Activated CD8-positive, alpha-beta T cell treated with anti-CD3 and anti-CD28 coated beads for 36 hours (primary cell): ENCODE results near the gene AK6. TPM values are rescaled to one million over a fixed set of nuclear protein-coding genes. Genes with fewer than 3 reads are reported as not detected.

ENCODE experiments used
- ATAC-seq: fragments of 200-7000 bp; cut with Tn5 transposase; one replicate; pipeline ENCODE4 v1.10.0; 2021; ENCODE audit warnings: mild to moderate bottlenecking, moderate library complexity
- CTCF ChIA-PET: fragments of 350-600 bp; sonication (Branson Sonifier 250); formaldehyde crosslinking; loops from one replicate; lab custom pipeline; 2021; ENCODE audit warnings: antibody characterized with exemption; lab: Charles Lee
- POLR2A ChIA-PET: fragments of 350-600 bp; sonication (Branson Sonifier 250); formaldehyde crosslinking; loops from one replicate; lab custom pipeline; 2021; ENCODE audit warnings: antibody characterized with exemption; lab: Charles Lee
- DNase-seq: peaks from one replicate; pipeline ENCODE4 v3.0.0-alpha.2; 2020
- H3K27ac Mint-ChIP-seq: one replicate; pipeline ENCODE4 v1.8.0; 2021; ENCODE audit warnings: mild to moderate bottlenecking, mixed read lengths
- H3K27me3 Mint-ChIP-seq: one replicate; pipeline ENCODE4 v1.8.0; 2021; ENCODE audit warnings: mixed read lengths
- H3K36me3 Mint-ChIP-seq: one replicate; pipeline ENCODE4 v1.8.0; 2021; ENCODE audit warnings: low read depth, mixed read lengths
- H3K4me1 Mint-ChIP-seq: one replicate; pipeline ENCODE4 v1.8.0; 2021; ENCODE audit warnings: low read depth, mixed read lengths
- H3K4me3 Mint-ChIP-seq: one replicate; pipeline ENCODE4 v1.8.0; 2021; ENCODE audit warnings: mild to moderate bottlenecking, moderate library complexity, mixed read lengths
- H3K9me3 Mint-ChIP-seq: one replicate; pipeline ENCODE4 v1.8.0; 2021; ENCODE audit warnings: mixed read lengths
- intact Hi-C: fragments of 100-400 bp; cut with micrococcal nuclease; formaldehyde crosslinking; loops from one replicate; pipeline ENCODE4 v1.10.0; 2022
- total RNA-seq, 2 experiments: library from RNA; stranded (reverse); gene quantifications; one replicate each; pipeline ENCODE4 v1.2.3, GENCODE V29; 2021
- TF ChIP-seq, protein P1 (sequence below): fragments of 200-600 bp; IDR thresholded peaks from one replicate; pipeline ENCODE4 v1.8.0; 2022; ENCODE audit warnings: antibody characterized with exemption, mild to moderate bottlenecking

The AK6 gene
- total RNA-seq, 2 experiments from 2014 or later = 95.7 to 107 TPM

DNA sequence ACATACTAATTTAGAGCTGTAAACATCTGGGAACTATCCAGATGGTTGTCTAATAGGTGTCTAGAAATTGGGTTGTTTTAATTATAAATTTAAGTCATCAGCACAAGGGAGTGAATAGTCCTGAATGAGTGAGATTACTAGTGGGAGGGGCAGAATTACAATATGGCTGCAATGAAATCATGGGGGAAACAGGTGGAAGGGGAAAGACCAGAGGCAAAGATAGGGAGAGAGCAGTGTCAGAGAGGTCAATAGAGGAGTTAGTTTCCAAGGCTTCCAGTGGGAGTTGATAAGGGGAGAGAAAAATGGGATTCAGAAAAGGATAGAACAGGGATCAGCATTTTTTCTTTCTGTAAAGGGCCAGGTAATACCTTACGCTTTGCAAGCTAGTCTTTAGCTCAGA, 8.9 kb downstream of the AK6 start:
- DNase-seq = no peak
- H3K36me3 Mint-ChIP-seq = peaks cover 49% of the 10 kb centered on the region
- CTCF ChIA-PET = interaction anchor here (1.4 kb wide), 1 partner anchor 9 kb away, joined by 4 read pairs; no protein-coding TSS in a partner anchor
- POLR2A ChIA-PET = no interaction called here
- TF ChIP-seq, protein P1, sequence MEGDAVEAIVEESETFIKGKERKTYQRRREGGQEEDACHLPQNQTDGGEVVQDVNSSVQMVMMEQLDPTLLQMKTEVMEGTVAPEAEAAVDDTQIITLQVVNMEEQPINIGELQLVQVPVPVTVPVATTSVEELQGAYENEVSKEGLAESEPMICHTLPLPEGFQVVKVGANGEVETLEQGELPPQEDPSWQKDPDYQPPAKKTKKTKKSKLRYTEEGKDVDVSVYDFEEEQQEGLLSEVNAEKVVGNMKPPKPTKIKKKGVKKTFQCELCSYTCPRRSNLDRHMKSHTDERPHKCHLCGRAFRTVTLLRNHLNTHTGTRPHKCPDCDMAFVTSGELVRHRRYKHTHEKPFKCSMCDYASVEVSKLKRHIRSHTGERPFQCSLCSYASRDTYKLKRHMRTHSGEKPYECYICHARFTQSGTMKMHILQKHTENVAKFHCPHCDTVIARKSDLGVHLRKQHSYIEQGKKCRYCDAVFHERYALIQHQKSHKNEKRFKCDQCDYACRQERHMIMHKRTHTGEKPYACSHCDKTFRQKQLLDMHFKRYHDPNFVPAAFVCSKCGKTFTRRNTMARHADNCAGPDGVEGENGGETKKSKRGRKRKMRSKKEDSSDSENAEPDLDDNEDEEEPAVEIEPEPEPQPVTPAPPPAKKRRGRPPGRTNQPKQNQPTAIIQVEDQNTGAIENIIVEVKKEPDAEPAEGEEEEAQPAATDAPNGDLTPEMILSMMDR = no peak
- no peak overlapping the region for H3K4me3 Mint-ChIP-seq
- peaks cover 26% of the 10 kb centered on the region for H3K4me1 Mint-ChIP-seq
- no peaks in the 10 kb centered on the region for H3K27me3 Mint-ChIP-seq
- ATAC-seq = no peak
- intact Hi-C loops = loop anchor here (10.0 kb wide), 1 partner anchor 266 kb away; the partner anchor contains the start of gene SLC30A5
- H3K27ac Mint-ChIP-seq = no peak overlapping the region
- no peaks in the 10 kb centered on the region for H3K9me3 Mint-ChIP-seq

DNA sequence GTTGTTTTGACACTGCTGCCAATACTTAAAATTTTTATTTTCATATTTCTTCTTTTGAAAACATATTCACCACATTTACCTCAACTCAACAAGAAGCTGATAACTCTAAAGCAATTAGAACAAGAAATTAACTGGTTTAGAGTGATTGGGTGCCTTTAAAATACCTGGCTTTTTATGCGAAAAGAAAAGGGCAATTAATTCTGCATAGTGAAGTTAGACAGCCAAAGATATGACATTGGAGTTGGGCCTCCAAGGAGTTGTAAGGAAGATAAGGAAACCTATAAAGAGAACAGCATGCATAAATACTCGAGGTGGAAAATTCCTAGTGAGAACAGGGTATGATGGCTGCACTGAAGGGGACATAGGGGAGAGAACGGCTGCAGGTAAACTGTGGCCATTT, 9.6 kb downstream of the AK6 start:
- no peak for DNase-seq
- Mint-ChIP-seq H3K9me3 (no peaks in the 10 kb centered on the region), H3K27me3 (no peaks in the 10 kb centered on the region), H3K36me3 (peaks cover 43% of the 10 kb centered on the region), H3K4me1 (peaks cover 19% of the 10 kb centered on the region), H3K4me3 (no peak overlapping the region), H3K27ac (no peak overlapping the region)
- TF ChIP-seq, protein P1 = no peak
- no peak for ATAC-seq
- intact Hi-C loops = loop anchor here (10.0 kb wide), 1 partner anchor 265 kb away; the partner anchor contains the start of gene SLC30A5
- CTCF ChIA-PET = no interaction called here
- POLR2A ChIA-PET = no interaction called here

DNA sequence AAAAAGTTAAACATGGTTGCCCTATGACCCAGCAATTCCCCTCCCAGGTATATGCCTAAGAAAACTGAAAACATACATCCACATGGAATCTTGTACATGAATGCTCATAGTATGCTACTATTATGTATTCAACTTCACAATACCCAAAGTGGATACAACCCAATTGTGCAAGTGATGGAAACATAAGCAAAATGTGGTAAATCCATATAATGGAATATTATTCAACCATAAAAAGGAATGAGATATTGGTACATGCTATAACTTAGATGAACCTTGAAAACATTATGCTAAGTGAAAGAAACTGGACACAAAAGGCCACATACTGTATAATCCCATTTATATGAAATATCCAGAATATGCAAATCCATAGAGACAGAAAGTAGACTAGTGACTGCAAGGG, 18.7 kb downstream of the AK6 start:
- Mint-ChIP-seq H3K4me1 (no peaks in the 10 kb centered on the region), H3K27ac (no peak overlapping the region), H3K4me3 (no peak overlapping the region), H3K36me3 (peaks cover 25% of the 10 kb centered on the region), H3K9me3 (no peaks in the 10 kb centered on the region), H3K27me3 (no peaks in the 10 kb centered on the region)
- TF ChIP-seq, protein P1 = no peak
- CTCF ChIA-PET = interaction anchor here (1.8 kb wide), 1 partner anchor 10 kb away, joined by 4 read pairs; no protein-coding TSS in a partner anchor
- DNase-seq (no peak), ATAC-seq (no peak)
- POLR2A ChIA-PET = no interaction called here
- intact Hi-C loops = no loop called here

DNA sequence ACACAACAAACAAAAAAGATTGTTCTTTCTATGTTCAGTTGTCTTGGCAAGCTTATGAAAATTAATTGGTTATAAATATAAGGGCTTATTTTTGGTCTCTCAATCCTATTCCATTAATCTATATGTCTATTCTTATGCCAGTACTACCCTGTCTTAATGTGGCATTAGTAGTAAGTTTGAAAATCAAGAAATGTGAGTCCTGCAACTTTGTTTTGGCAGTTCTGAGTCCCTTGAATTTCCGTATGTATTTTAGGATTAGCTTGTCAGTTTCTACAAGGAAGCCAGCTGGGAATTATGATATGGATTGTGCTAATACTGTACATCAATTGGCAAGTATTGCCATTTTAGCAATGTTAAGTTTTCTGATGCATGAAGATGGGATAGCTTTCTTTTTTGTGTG, 26.2 kb downstream of the AK6 start:
- no peaks in the 10 kb centered on the region for H3K27me3 Mint-ChIP-seq
- no peaks in the 10 kb centered on the region for H3K4me1 Mint-ChIP-seq
- DNase-seq (no peak), ATAC-seq (no peak)
- H3K4me3 Mint-ChIP-seq = no peak overlapping the region
- intact Hi-C loops = no loop called here
- H3K36me3 Mint-ChIP-seq = no peaks in the 10 kb centered on the region
- no peaks in the 10 kb centered on the region for H3K9me3 Mint-ChIP-seq
- TF ChIP-seq, protein P1 = no peak
- H3K27ac Mint-ChIP-seq = no peak overlapping the region
- POLR2A ChIA-PET = interaction anchor here (1.5 kb wide), 1 partner anchor 10 kb away, joined by 6 read pairs; the partner anchor contains the start of gene CCDC125
- CTCF ChIA-PET = interaction anchor here (1.2 to 1.3 kb wide), 2 partner anchors 9 to 17 kb away, joined by 3 to 5 read pairs; no protein-coding TSS in a partner anchor

DNA sequence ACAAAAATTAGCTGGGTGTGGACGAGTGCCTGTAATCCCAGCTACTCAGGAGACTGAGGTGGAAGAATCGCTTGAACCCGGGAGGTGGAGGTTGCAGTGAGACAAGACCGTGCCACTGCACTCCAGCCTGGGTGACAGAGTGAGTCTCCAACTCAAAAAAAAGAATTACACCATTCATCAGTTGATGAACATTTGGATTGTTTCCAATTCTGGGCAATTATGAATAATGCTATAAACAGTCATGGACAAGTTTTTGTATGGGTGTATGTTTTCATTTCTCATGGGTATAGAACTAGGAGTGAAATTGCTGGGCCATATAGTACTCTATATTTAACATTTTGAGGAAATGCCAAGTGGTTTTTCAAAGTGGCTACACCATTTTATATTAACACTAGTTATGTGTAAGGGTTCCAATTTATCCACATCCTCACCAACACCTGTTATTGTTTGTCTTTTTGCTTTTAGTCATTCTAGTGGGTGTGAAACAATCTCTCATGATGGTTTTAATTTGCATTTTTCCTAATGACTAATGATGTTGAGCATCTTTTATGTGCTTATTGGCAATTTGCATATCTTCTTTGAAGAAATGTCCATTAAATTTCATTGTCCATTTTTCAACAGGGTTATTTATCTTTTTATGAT, 27.7 kb downstream of the AK6 start:
- POLR2A ChIA-PET = no interaction called here
- DNase-seq = no peak
- H3K4me3 Mint-ChIP-seq = no peak overlapping the region
- no peak for ATAC-seq
- H3K4me1 Mint-ChIP-seq = no peaks in the 10 kb centered on the region
- H3K27ac Mint-ChIP-seq = no peak overlapping the region
- no peaks in the 10 kb centered on the region for H3K9me3 Mint-ChIP-seq
- H3K36me3 Mint-ChIP-seq = no peaks in the 10 kb centered on the region
- TF ChIP-seq, protein P1 = no peak
- CTCF ChIA-PET = interaction anchor here (1.2 kb wide), 1 partner anchor 16 kb away, joined by 3 read pairs; no protein-coding TSS in a partner anchor
- no peaks in the 10 kb centered on the region for H3K27me3 Mint-ChIP-seq
- intact Hi-C loops = no loop called here
